ENCODE measurements around the gene PLEKHG4B.

DNA sequence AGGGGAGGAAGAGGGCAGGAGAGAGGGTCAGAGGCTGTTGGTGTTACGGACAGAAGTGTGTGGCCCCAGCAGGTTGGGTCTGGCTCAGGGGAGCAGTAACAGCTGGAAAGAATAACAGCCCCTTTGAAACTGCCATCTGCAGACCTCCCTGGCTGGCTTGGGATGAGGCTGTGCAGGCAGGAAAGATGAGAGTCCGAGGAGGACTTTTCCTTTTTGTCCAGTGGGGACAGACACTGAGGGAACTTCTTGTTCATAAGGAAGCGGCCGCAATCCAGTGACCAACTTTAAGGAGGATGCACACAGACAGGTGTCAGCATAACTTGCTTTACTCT lies 14.8 kb upstream of the PLEKHG4B start:
- TF ChIP-seq, protein P1, sequence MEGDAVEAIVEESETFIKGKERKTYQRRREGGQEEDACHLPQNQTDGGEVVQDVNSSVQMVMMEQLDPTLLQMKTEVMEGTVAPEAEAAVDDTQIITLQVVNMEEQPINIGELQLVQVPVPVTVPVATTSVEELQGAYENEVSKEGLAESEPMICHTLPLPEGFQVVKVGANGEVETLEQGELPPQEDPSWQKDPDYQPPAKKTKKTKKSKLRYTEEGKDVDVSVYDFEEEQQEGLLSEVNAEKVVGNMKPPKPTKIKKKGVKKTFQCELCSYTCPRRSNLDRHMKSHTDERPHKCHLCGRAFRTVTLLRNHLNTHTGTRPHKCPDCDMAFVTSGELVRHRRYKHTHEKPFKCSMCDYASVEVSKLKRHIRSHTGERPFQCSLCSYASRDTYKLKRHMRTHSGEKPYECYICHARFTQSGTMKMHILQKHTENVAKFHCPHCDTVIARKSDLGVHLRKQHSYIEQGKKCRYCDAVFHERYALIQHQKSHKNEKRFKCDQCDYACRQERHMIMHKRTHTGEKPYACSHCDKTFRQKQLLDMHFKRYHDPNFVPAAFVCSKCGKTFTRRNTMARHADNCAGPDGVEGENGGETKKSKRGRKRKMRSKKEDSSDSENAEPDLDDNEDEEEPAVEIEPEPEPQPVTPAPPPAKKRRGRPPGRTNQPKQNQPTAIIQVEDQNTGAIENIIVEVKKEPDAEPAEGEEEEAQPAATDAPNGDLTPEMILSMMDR (IDR thresholded peaks at IDR 0.05): no peak
- TF ChIP-seq YY1 (IDR thresholded peaks at IDR 0.05; ENCODE audit: low read depth) (no peak), TAF1 (IDR thresholded peaks at IDR 0.05; ENCODE audit: borderline replicate concordance, low read depth, low read length) (no peak), NRF1 (IDR thresholded peaks at IDR 0.05; ENCODE audit: low read depth, low read length) (no peak), GABPA (IDR thresholded peaks at IDR 0.05; ENCODE audit: low read depth) (no peak), POLR2AphosphoS5 (IDR thresholded peaks at IDR 0.05; ENCODE audit: low read depth, low read length) (no peak), EZH2phosphoT487 (IDR thresholded peaks at IDR 0.05; ENCODE audit: borderline replicate concordance, low read depth) (no peak), FOXJ3 (CRISPR knock-in tag; IDR thresholded peaks at IDR 0.05) (no peak), RAD21 (IDR thresholded peaks at IDR 0.05; ENCODE audit: low read length) (no peak), IRF3 (IDR thresholded peaks at IDR 0.05; ENCODE audit: low read depth, low read length) (no peak), NFIC (IDR thresholded peaks at IDR 0.05; ENCODE audit: borderline replicate concordance) (no peak), RCOR1 (IDR thresholded peaks at IDR 0.05; ENCODE audit: low read length) (no peak)
- TF ChIP-seq, protein P2, sequence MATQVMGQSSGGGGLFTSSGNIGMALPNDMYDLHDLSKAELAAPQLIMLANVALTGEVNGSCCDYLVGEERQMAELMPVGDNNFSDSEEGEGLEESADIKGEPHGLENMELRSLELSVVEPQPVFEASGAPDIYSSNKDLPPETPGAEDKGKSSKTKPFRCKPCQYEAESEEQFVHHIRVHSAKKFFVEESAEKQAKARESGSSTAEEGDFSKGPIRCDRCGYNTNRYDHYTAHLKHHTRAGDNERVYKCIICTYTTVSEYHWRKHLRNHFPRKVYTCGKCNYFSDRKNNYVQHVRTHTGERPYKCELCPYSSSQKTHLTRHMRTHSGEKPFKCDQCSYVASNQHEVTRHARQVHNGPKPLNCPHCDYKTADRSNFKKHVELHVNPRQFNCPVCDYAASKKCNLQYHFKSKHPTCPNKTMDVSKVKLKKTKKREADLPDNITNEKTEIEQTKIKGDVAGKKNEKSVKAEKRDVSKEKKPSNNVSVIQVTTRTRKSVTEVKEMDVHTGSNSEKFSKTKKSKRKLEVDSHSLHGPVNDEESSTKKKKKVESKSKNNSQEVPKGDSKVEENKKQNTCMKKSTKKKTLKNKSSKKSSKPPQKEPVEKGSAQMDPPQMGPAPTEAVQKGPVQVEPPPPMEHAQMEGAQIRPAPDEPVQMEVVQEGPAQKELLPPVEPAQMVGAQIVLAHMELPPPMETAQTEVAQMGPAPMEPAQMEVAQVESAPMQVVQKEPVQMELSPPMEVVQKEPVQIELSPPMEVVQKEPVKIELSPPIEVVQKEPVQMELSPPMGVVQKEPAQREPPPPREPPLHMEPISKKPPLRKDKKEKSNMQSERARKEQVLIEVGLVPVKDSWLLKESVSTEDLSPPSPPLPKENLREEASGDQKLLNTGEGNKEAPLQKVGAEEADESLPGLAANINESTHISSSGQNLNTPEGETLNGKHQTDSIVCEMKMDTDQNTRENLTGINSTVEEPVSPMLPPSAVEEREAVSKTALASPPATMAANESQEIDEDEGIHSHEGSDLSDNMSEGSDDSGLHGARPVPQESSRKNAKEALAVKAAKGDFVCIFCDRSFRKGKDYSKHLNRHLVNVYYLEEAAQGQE (IDR thresholded peaks at IDR 0.05; ENCODE audit: low read depth, low read length): no peak
- TF ChIP-seq, protein P3, sequence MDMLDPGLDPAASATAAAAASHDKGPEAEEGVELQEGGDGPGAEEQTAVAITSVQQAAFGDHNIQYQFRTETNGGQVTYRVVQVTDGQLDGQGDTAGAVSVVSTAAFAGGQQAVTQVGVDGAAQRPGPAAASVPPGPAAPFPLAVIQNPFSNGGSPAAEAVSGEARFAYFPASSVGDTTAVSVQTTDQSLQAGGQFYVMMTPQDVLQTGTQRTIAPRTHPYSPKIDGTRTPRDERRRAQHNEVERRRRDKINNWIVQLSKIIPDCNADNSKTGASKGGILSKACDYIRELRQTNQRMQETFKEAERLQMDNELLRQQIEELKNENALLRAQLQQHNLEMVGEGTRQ (IDR thresholded peaks at IDR 0.05; ENCODE audit: borderline replicate concordance, low read depth, low read length): no peak

Measured in SK-N-SH (cell line).